K562 (cell line): Measurements from ENCODE around the gene IP6K1. TPM values are rescaled to one million over a fixed set of nuclear protein-coding genes. Genes with fewer than 3 reads are reported as not detected.

Experiments used
- ETV5 ChIP-seq: sonication (generic); formaldehyde crosslinking; IDR thresholded peaks from 2 replicates; pipeline ENCODE4 v1.4.0; 2020; ENCODE audit warnings: low read depth, mild to moderate bottlenecking, missing genetic modification reagents
- FIP1L1 ChIP-seq: fragments of 200-400 bp; formaldehyde crosslinking; IDR thresholded peaks from 2 replicates; pipeline ENCODE4 v1.6.1; 2018; ENCODE audit warnings: mild to moderate bottlenecking, low read depth, low read length; ENCODE audit not compliant: poor library complexity, severe bottlenecking
- FOXM1 ChIP-seq, 2 experiments: fragments of 450-650 bp in 1 of 2; sonication (generic) in 1 of 2; formaldehyde crosslinking in 1 of 2; IDR thresholded peaks; 2 replicates each; pipeline versions ENCODE4 v1.6.1 to v1.9.0; 2017 to 2022; ENCODE audit warnings: low read depth in 2 of 2, mild to moderate bottlenecking in 2 of 2, missing genetic modification reagents in 1 of 2, moderate library complexity in 1 of 2
- FOXO4 ChIP-seq: fragments of 450-650 bp; formaldehyde crosslinking; IDR thresholded peaks from 2 replicates; pipeline ENCODE4 v1.4.0; 2020; ENCODE audit warnings: mild to moderate bottlenecking, moderate library complexity
- MAFF ChIP-seq: IDR thresholded peaks from 2 replicates; pipeline ENCODE4 v1.6.1; 2012; ENCODE audit warnings: low read length, improper control_type of control experiment
- POLR2B ChIP-seq: fragments of 450-650 bp; IDR thresholded peaks from 2 replicates; pipeline ENCODE4 v1.6.1; 2018; ENCODE audit warnings: low read depth; ENCODE audit not compliant: partially characterized antibody
- PTBP1 ChIP-seq: fragments of 200-400 bp; formaldehyde crosslinking; IDR thresholded peaks from 2 replicates; pipeline ENCODE4 v1.6.1; 2017; ENCODE audit warnings: low read depth, low read length
- PTTG1 ChIP-seq: fragments of 450-650 bp; IDR thresholded peaks from 2 replicates; pipeline ENCODE4 v1.6.1; 2016; ENCODE audit warnings: low read depth, mild to moderate bottlenecking, missing genetic modification characterization, missing compliant biosample characterization
- ZNF12 ChIP-seq: sonication (generic); formaldehyde crosslinking; IDR thresholded peaks from 2 replicates; pipeline ENCODE4 v1.4.0; 2020; ENCODE audit warnings: mild to moderate bottlenecking, missing genetic modification reagents
- ZNF318 ChIP-seq, 2 experiments: fragments of 450-650 bp; IDR thresholded peaks; 2 replicates each; pipeline ENCODE4 v1.6.1; 2016; ENCODE audit warnings: mild to moderate bottlenecking in 2 of 2, borderline replicate concordance in 1 of 2, low read depth in 1 of 2, moderate library complexity in 1 of 2
- ZNF699 ChIP-seq: fragments of 250-450 bp; sonication (Bioruptor Pico); IDR thresholded peaks from 2 replicates; pipeline ENCODE4 v1.8.0; 2021; ENCODE audit warnings: mild to moderate bottlenecking, moderate library complexity; ENCODE audit not compliant: insufficient replicate concordance
- ZNF77 ChIP-seq: fragments of 250-450 bp; sonication (Bioruptor Pico); IDR thresholded peaks from 2 replicates; pipeline ENCODE4 v1.5.0; 2020
- ZNF79 ChIP-seq: fragments of 250-450 bp; sonication (Bioruptor Pico); IDR thresholded peaks from 2 replicates; pipeline ENCODE4 v1.4.0; 2020; ENCODE audit warnings: low read depth, mild to moderate bottlenecking, moderate library complexity
- polyA plus RNA-seq, 8 experiments: library from polyadenylated mRNA; depleted of rRNA in 4 of 8; stranded (reverse) in 5 of 8; unstranded in 3 of 8; fragments of >200 nt; fragmentation: Nextera tagmentation in 2 of 8; fragmentation: Illumina TruSeq in 1 of 8; extraction: Ambion mirVana in 2 of 8; extraction: Trizol in 1 of 8; gene quantifications; 2 replicates each; pipeline versions ENCODE4 v1.2.1 to v1.2.3, GENCODE V29; 2011 to 2014; ENCODE audit warnings: inconsistent platforms in 1 of 8, missing spikeins in 1 of 8
- total RNA-seq, 7 experiments: library from RNA; depleted of rRNA in 6 of 7; stranded (reverse); fragments of >200 nt in 6 of 7; fragmentation: Illumina TruSeq in 2 of 7; extraction: Trizol in 2 of 7; gene quantifications; 2 replicates each; pipeline versions ENCODE4 v1.2.1 to v1.2.3, GENCODE V29; 2011 to 2021; ENCODE audit warnings: low replicate concordance in 1 of 7

IP6K1 gene
- total and polyA plus RNA-seq, 9 of the 15 experiments (the other 6 are each of a cell fraction or from before 2014, with no cell fraction given), result 0.46 to 29.2 (median 13.1) TPM

- TF ChIP-seq ZNF318 (IDR thresholded peaks at IDR 0.05; ENCODE audit: borderline replicate concordance in 1 of 2, low read depth in 1 of 2) (no peak), ZNF699 (CRISPR knock-in tag) (no peak), ZNF12 (CRISPR knock-in tag) (no peak), ZNF79 (CRISPR knock-in tag) (no peak), FOXO4 (CRISPR knock-in tag) (no peak), PTBP1 (no peak), FIP1L1 (peak; percentile 56), FOXM1 (IDR thresholded peaks at IDR 0.05; ENCODE audit: low read depth) (no peak), FOXM1 (CRISPR knock-in tag; IDR thresholded peaks at IDR 0.05; ENCODE audit: low read depth) (no peak), ZNF77 (CRISPR knock-in tag) (no peak), MAFF (no peak), PTTG1 (no peak), POLR2B (peak; percentile 61), ETV5 (no peak)
These were observed 62.5 kb downstream of the IP6K1 start, which contains the start of gene GMPPB (continued) for GRCh38 chr3:49723628-49724551.
